Measurements from ENCODE around the gene SLC25A23. TPM values are rescaled to one million over a fixed set of nuclear protein-coding genes. Genes with fewer than 3 reads are reported as not detected.
"Not testable (repeated sequence)": the region's sequence is repeated elsewhere in the genome, so short reads cannot be mapped to it uniquely, and the experiment has no call there.

The SLC25A23 gene
- total and polyA plus RNA-seq, 2 of the 8 experiments (the other 6 are each of a cell fraction or from before 2014, with no cell fraction given), result 18.0 to 48.1 TPM

DNA sequence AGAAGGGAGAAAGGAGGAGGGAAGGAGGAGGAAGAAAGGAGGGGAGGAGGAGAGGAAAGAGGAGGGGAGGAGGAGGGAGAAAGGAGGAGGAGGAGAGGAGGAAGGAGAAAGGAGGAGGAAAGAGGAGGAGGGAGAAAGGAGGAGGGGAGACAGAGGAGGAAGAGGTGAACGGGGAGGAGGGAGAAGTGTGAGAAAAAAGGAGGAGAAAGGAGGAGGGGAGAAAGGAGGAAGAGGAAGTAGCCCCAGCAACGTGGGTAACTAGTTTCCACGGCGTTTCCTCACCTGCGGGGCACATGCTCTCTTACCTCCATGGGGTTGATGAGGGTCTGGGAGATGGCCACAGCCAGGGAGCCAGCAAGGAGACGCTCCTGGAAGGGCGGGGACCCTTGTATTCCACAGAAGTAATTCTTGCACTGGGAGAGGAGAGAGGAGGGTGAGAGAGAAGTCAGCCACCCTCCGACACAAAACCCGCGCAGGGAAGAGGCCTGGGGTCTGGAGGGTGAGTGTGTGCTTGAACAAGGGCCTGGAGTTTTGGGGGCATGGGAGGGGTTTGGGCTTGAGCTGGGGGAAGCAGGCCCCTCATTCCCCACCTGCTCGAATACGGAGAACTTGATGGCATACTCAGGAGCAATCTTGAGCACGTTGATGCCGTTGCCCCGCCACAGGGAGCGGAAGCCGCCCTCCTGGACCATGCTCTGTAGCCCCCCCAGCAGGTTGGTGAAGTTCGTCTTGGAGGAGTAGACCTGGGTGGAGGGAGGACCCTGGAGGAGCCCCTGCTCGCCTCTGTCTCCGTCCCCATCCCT is 30.0 kb downstream of the SLC25A23 start (continued):
- no peak for TF ChIP-seq ASH2L (IDR thresholded peaks at IDR 0.05; ENCODE audit: low read length)
- TF ChIP-seq CBX8 (IDR thresholded peaks at IDR 0.05; ENCODE audit: borderline replicate concordance, low read depth, low read length), result no peak
- TF ChIP-seq JUND (IDR thresholded peaks at IDR 0.05; ENCODE audit: low read length), result no peak
- TF ChIP-seq, protein P1, sequence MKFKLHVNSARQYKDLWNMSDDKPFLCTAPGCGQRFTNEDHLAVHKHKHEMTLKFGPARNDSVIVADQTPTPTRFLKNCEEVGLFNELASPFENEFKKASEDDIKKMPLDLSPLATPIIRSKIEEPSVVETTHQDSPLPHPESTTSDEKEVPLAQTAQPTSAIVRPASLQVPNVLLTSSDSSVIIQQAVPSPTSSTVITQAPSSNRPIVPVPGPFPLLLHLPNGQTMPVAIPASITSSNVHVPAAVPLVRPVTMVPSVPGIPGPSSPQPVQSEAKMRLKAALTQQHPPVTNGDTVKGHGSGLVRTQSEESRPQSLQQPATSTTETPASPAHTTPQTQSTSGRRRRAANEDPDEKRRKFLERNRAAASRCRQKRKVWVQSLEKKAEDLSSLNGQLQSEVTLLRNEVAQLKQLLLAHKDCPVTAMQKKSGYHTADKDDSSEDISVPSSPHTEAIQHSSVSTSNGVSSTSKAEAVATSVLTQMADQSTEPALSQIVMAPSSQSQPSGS (IDR thresholded peaks at IDR 0.05; ENCODE audit: low read length), result no peak
- TF ChIP-seq RBBP5 (IDR thresholded peaks at IDR 0.05; ENCODE audit: borderline replicate concordance, low read depth, low read length), result no peak

DNA sequence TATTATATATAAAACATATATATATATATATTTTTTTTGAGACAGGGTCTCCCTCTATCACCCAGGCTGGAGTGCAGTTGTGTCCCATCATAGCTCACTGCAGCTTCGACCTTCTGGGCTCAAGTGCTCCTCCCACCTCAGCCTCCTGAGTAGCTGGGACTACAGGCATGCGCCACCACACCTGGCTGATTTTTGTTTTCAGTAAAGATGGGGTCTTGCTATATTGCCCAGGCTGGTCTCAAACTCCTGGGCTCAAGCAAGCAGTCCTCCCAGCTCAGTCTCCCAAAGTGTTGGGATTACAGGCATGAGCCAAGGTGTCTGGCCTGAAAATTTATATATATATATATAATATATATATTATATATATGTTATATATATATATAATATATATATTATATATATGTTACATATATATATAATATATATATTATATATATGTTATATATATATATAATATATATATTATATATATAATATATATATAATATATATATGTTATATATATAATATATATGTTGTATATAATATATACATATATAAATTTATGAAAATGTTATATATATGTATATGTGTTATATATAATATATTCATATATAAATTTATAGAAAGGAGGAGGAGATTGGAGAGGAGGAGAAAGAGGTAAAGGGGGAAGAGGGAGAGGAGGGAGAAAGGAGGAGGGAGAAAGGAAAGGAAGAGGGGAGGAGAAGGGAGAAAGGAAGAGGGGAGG is 30.7 kb downstream of the SLC25A23 start:
- 81% methylated on average over 2 of the region's 2 CpGs; no CpG with 5 or more reads in 1 of the 2 experiments for WGBS, 2 experiments (ENCODE audit: extremely low coverage in 1 of 2, insufficient coverage in 1 of 2, insufficient read length in 1 of 2, insufficient replicate concordance in 2 of 2, low coverage in 1 of 2, low lambda C conversion rate in 2 of 2, missing lambda C conversion rate in 1 of 2)
- H2BK15ac ChIP-seq (ENCODE audit: low read length); H4K8ac ChIP-seq (ENCODE audit: extremely low read depth, insufficient read depth, low read length); H2BK5ac ChIP-seq (ENCODE audit: low read depth, low read length); H3K9me3 ChIP-seq (ENCODE audit: insufficient read depth in 2 of 2, low read depth in 1 of 2, low read length in 1 of 2); H3K4me3 ChIP-seq (ENCODE audit: extremely low read depth in 1 of 4, insufficient read depth in 2 of 4, low read depth in 3 of 4, low read length in 4 of 4); H2BK20ac ChIP-seq (ENCODE audit: low read length); H4K91ac ChIP-seq (replicated peaks; ENCODE audit: insufficient read length, low read length); FAIRE-seq; H2AFZ ChIP-seq (ENCODE audit: low read length); H3K79me2 ChIP-seq (ENCODE audit: control insufficient read depth in 1 of 2, insufficient read depth in 2 of 2, low read length in 2 of 2); H2AK5ac ChIP-seq (ENCODE audit: low read depth, low read length); H3K56ac ChIP-seq (replicated peaks; ENCODE audit: insufficient read length, low read depth, low read length); H3K4me2 ChIP-seq (ENCODE audit: insufficient read depth in 1 of 2, low read depth in 2 of 2, low read length in 2 of 2); H3K14ac ChIP-seq (ENCODE audit: insufficient read length); H3K9ac ChIP-seq (replicated peaks in 1 of 4; ENCODE audit: extremely low read depth in 1 of 4, low read depth in 3 of 4, low read length in 3 of 4); H3K79me1 ChIP-seq (ENCODE audit: low read depth, low read length); H4K20me1 ChIP-seq (replicated peaks in 1 of 2; ENCODE audit: control insufficient read depth in 1 of 2, insufficient read depth in 2 of 2, low read length in 2 of 2); H3K36me3 ChIP-seq (ENCODE audit: control insufficient read depth in 2 of 4, insufficient read depth in 4 of 4, low read length in 3 of 4); H3K4me1 ChIP-seq (replicated peaks in 1 of 4; ENCODE audit: control insufficient read depth in 3 of 4, insufficient read depth in 4 of 4, low read length in 3 of 4); H4K5ac ChIP-seq (ENCODE audit: insufficient read length, low read depth, low read length); CTCF ChIA-PET (ENCODE audit: partially characterized antibody); H3K27me3 ChIP-seq (replicated peaks in 1 of 4; ENCODE audit: control insufficient read depth in 3 of 4, extremely low read depth in 1 of 4, insufficient read depth in 3 of 4, low read length in 3 of 4); H2BK12ac ChIP-seq (ENCODE audit: low read depth, low read length); H2BK120ac ChIP-seq (replicated peaks; ENCODE audit: low read depth, low read length); H3K23ac ChIP-seq (ENCODE audit: insufficient read length); H3K27ac ChIP-seq (ENCODE audit: low read depth, low read length); H3K4ac ChIP-seq (replicated peaks; ENCODE audit: insufficient read length, low read depth, low read length); POLR2A ChIA-PET (ENCODE audit: partially characterized antibody); DNase-seq (ENCODE audit: low read depth in 1 of 2, low spot score in 2 of 2); H3K23me2 ChIP-seq (ENCODE audit: low read depth, low read length); H3K18ac ChIP-seq (ENCODE audit: extremely low read depth, low read length): not testable (repeated sequence)
